Mesenchymal stem cell (in vitro differentiated cells and primary cell): ENCODE results near the gene CSNK1D.

Source experiments
- DNase-seq: peaks from one replicate; pipeline ENCODE4 v3.0.0-alpha.2; 2013
- H2AFZ ChIP-seq: one replicate; pipeline ENCODE4 v1.6.1; 2013; ENCODE audit warnings: low read depth, mild to moderate bottlenecking, control low read depth, inconsistent platforms, low read length, moderate library complexity
- H2AK5ac ChIP-seq: 2 replicates; pipeline ENCODE4 v1.6.1; 2013; ENCODE audit warnings: low read length, moderate library complexity, mild to moderate bottlenecking, inconsistent platforms; ENCODE audit not compliant: severe bottlenecking
- H2BK120ac ChIP-seq: one replicate; pipeline ENCODE4 v1.6.1; 2013; ENCODE audit warnings: low read depth, mild to moderate bottlenecking, inconsistent platforms, low read length, moderate library complexity
- H2BK12ac ChIP-seq, 2 experiments: one replicate each; pipeline ENCODE4 v1.6.1; 2013; ENCODE audit warnings: inconsistent platforms in 2 of 2, low read length in 2 of 2, mild to moderate bottlenecking in 2 of 2, moderate library complexity in 2 of 2, control low read depth in 1 of 2
- H2BK15ac ChIP-seq: one replicate; pipeline ENCODE4 v1.6.1; 2013; ENCODE audit warnings: mild to moderate bottlenecking, low read depth, inconsistent platforms; ENCODE audit not compliant: poor library complexity, severe bottlenecking
- H2BK5ac ChIP-seq: 2 replicates; pipeline ENCODE4 v1.6.1; 2013; ENCODE audit warnings: low read depth, mild to moderate bottlenecking, low read length, control low read depth, inconsistent platforms; ENCODE audit not compliant: poor library complexity, severe bottlenecking
- H3K14ac ChIP-seq, 2 experiments: one replicate each; pipeline ENCODE4 v1.6.1; 2013; ENCODE audit warnings: inconsistent platforms in 2 of 2, low read length in 2 of 2, control low read depth in 1 of 2, mild to moderate bottlenecking in 1 of 2, moderate library complexity in 1 of 2
- H3K18ac ChIP-seq, 2 experiments: one replicate each; pipeline ENCODE4 v1.6.1; 2013; ENCODE audit warnings: inconsistent platforms in 2 of 2, low read length in 2 of 2, control low read depth in 1 of 2, low read depth in 1 of 2, mild to moderate bottlenecking in 1 of 2
- H3K23ac ChIP-seq, 2 experiments: one replicate each; pipeline ENCODE4 v1.6.1; 2013; ENCODE audit warnings: inconsistent platforms in 2 of 2, low read length in 2 of 2, mild to moderate bottlenecking in 2 of 2, moderate library complexity in 2 of 2, control low read depth in 1 of 2
- H3K27ac ChIP-seq: 2 replicates; pipeline ENCODE4 v1.5.1; 2013; ENCODE audit warnings: mild to moderate bottlenecking, moderate library complexity, low read length, control low read depth, inconsistent platforms; ENCODE audit not compliant: poor library complexity, severe bottlenecking
- H3K27me3 ChIP-seq, 2 experiments: 2 replicates each; pipeline versions ENCODE4 v1.6.1 to v1.7.0; 2013; ENCODE audit warnings: low read length in 2 of 2, mild to moderate bottlenecking in 2 of 2, moderate library complexity in 2 of 2, control low read depth in 1 of 2, inconsistent platforms in 1 of 2; ENCODE audit not compliant: control insufficient read depth in 1 of 2, insufficient read depth in 1 of 2
- H3K36me3 ChIP-seq, 2 experiments: 2 replicates each; pipeline versions ENCODE4 v1.6.1 to v1.7.0; 2013; ENCODE audit warnings: low read length in 2 of 2, control low read depth in 1 of 2, inconsistent platforms in 1 of 2, low read depth in 1 of 2, mild to moderate bottlenecking in 1 of 2; ENCODE audit not compliant: insufficient read depth in 2 of 2, control insufficient read depth in 1 of 2
- H3K4ac ChIP-seq, 2 experiments: one replicate each; pipeline ENCODE4 v1.6.1; 2013; ENCODE audit warnings: inconsistent platforms in 2 of 2, low read length in 2 of 2, mild to moderate bottlenecking in 2 of 2, moderate library complexity in 2 of 2, control low read depth in 1 of 2, low read depth in 1 of 2
- H3K4me1 ChIP-seq: 2 replicates; pipeline ENCODE4 v1.6.1; 2013; ENCODE audit warnings: low read depth, low read length, control low read depth; ENCODE audit not compliant: control insufficient read depth, insufficient read depth
- H3K4me2 ChIP-seq: 2 replicates; pipeline ENCODE4 v1.6.1; 2013; ENCODE audit warnings: low read length, mild to moderate bottlenecking, inconsistent platforms; ENCODE audit not compliant: poor library complexity, severe bottlenecking
- H3K4me3 ChIP-seq, 2 experiments: 2 replicates each; pipeline versions ENCODE4 v1.5.1 to v1.7.0; 2013; ENCODE audit warnings: low read length in 2 of 2, mild to moderate bottlenecking in 2 of 2, control low read depth in 1 of 2, low read depth in 1 of 2; ENCODE audit not compliant: insufficient read depth in 1 of 2
- H3K79me1 ChIP-seq: replicated peaks from 2 replicates; pipeline ENCODE4 v1.6.1; 2013; ENCODE audit warnings: mild to moderate bottlenecking, control low read depth, low read length, inconsistent platforms; ENCODE audit not compliant: poor library complexity, severe bottlenecking
- H3K9ac ChIP-seq: 2 replicates; pipeline ENCODE4 v1.7.0; 2013; ENCODE audit warnings: mild to moderate bottlenecking, low read length, moderate library complexity
- H3K9me3 ChIP-seq: 2 replicates; pipeline ENCODE4 v1.7.0; 2013; ENCODE audit warnings: mild to moderate bottlenecking, low read length; ENCODE audit not compliant: control insufficient read depth
- H4K8ac ChIP-seq: one replicate; pipeline ENCODE4 v1.6.1; 2013; ENCODE audit warnings: inconsistent platforms, mild to moderate bottlenecking, low read length, moderate library complexity
- H4K91ac ChIP-seq: one replicate; pipeline ENCODE4 v1.6.1; 2013; ENCODE audit warnings: mild to moderate bottlenecking, low read length, inconsistent platforms
- WGBS: methylation state at CpG from one replicate; pipeline ENCODE4 v1.1.7; 2013; ENCODE audit warnings: mixed read lengths; 5-methylcytosine and 5-hydroxymethylcytosine counted together

CSNK1D gene

DNA sequence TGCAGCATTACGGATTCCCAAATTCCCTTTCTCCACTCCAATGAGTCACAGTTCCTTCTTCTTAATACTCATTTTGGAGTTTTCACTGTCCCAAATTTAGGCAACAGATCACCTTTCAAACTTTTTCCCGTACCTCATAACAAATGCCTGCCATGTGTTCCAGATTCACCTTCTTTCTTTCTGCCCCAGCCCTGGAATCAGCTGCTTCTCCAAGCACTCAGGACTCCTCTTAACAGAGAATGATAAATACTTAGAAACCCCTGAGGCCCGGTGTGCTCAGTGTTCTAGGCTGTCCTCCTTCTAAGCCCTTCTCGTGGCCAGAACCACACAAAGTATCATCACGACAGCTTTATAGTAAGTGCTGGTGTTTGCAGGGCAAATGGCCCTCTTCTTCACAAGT is 14.9 kb downstream of the CSNK1D start:
- H3K4me1 ChIP-seq: peaks cover 5% of the 10 kb centered on the region
- H3K14ac ChIP-seq: no peak overlapping the region
- H4K91ac ChIP-seq: no peak overlapping the region
- H3K27me3 ChIP-seq: no peaks in the 10 kb centered on the region
- peaks cover 69 to 83% of the 10 kb centered on the region in 2 experiments for H3K36me3 ChIP-seq
- H2BK120ac ChIP-seq: no peak overlapping the region
- H2AFZ ChIP-seq: no peak overlapping the region
- no peak overlapping the region for H3K4ac ChIP-seq
- H3K79me1 ChIP-seq: peaks cover 2% of the 10 kb centered on the region
- DNase-seq: no peak
- no peaks in the 10 kb centered on the region for H3K9me3 ChIP-seq
- 95% methylated on average over 5 of the region's 5 CpGs for WGBS
- no peak overlapping the region for H3K27ac ChIP-seq
- H3K9ac ChIP-seq: peak overlapping the region; percentile 4
- H3K23ac ChIP-seq: no peak overlapping the region
- no peak overlapping the region for H2BK15ac ChIP-seq
- no peak overlapping the region for H2AK5ac ChIP-seq
- no peak overlapping the region for H2BK12ac ChIP-seq
- H2BK5ac ChIP-seq: no peak overlapping the region
- no peak overlapping the region for H4K8ac ChIP-seq
- no peak overlapping the region for H3K18ac ChIP-seq
- H3K4me3 ChIP-seq: no peak overlapping the region
- H3K4me2 ChIP-seq: no peak overlapping the region

DNA sequence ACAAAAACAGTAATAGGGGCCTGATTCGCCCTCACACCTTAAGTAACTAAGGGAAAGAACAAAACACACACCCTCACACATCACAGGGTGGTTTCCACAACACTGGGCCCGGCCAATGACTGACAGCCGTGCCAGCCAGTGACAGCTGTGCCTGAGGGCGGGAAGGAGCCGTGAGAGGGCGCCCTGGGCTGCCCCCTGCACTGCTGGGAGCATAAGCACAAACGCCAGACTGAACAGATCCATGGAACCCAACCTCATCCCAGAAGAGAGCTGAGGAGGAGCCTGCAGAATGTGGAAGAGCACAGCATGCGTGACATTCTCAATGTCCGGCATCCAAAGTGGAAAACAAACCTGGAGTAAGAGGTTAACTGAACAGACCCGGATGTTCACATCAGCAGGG is 16.0 kb downstream of the CSNK1D start:
- Histone ChIP-seq H2AFZ (no peak overlapping the region), H3K9ac (peak overlapping the region; percentile 30), H2BK5ac (no peak overlapping the region), H4K91ac (no peak overlapping the region), H2BK15ac (no peak overlapping the region), H3K4ac (no peak overlapping the region), H3K4me3 (no peak overlapping the region), H3K14ac (no peak overlapping the region), H3K27me3 (no peaks in the 10 kb centered on the region), H3K79me1 (peaks cover 2% of the 10 kb centered on the region), H3K9me3 (no peaks in the 10 kb centered on the region), H3K27ac (no peak overlapping the region), H2AK5ac (no peak overlapping the region), H3K4me2 (no peak overlapping the region), H2BK120ac (no peak overlapping the region), H2BK12ac (peak overlapping the region in 1 of 2 experiments; percentile 11), H3K18ac (no peak overlapping the region), H4K8ac (no peak overlapping the region), H3K4me1 (peaks cover 5% of the 10 kb centered on the region), H3K36me3 (peaks cover 70 to 84% of the 10 kb centered on the region in 2 experiments), H3K23ac (no peak overlapping the region)
- no peak for DNase-seq
- 91% methylated on average over 10 of the region's 10 CpGs for WGBS

DNA sequence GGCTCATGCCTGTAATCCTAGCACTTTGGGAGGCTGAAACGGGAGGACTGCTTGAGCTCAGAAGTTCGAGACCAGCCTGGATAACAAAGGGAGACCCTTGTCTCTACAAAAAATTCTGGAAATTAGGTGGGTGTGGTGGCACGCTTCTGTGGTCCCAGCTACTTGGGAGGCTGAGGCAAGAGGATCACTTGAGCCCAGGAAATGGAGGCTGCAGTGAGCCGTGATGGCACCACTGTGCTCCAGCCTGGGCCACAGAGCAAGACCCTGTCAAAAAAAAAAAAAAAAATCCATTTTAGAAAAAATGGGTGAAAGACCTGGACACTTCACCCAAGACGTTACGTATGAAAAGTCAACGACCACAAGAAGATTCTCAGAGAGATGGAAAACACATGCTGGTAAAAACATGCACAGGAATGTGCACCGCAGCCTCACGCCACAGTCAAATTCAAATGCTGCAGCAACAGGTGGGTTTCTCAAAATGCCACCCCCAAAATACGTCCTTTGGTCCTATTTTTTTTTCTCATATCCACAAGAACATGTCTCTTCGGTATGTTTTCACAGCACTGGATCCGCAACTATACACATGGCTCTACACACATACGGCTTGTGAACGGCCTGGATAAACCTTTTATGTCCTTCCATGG is 17.1 kb downstream of the CSNK1D start:
- Histone ChIP-seq H3K79me1 (peaks cover 2% of the 10 kb centered on the region), H3K27ac (no peak overlapping the region), H4K91ac (no peak overlapping the region), H2BK120ac (no peak overlapping the region), H3K27me3 (no peaks in the 10 kb centered on the region), H2BK15ac (no peak overlapping the region), H2BK12ac (no peak overlapping the region), H3K14ac (no peak overlapping the region), H2AFZ (no peak overlapping the region), H3K4me3 (no peak overlapping the region), H2AK5ac (no peak overlapping the region), H3K4me2 (no peak overlapping the region), H4K8ac (no peak overlapping the region), H3K36me3 (peaks cover 70 to 84% of the 10 kb centered on the region in 2 experiments), H2BK5ac (no peak overlapping the region), H3K4ac (no peak overlapping the region), H3K23ac (no peak overlapping the region), H3K18ac (no peak overlapping the region), H3K9ac (no peak overlapping the region), H3K9me3 (no peaks in the 10 kb centered on the region), H3K4me1 (peaks cover 5% of the 10 kb centered on the region)
- DNase-seq: no peak
- 96% methylated on average over 13 of the region's 14 CpGs for WGBS

DNA sequence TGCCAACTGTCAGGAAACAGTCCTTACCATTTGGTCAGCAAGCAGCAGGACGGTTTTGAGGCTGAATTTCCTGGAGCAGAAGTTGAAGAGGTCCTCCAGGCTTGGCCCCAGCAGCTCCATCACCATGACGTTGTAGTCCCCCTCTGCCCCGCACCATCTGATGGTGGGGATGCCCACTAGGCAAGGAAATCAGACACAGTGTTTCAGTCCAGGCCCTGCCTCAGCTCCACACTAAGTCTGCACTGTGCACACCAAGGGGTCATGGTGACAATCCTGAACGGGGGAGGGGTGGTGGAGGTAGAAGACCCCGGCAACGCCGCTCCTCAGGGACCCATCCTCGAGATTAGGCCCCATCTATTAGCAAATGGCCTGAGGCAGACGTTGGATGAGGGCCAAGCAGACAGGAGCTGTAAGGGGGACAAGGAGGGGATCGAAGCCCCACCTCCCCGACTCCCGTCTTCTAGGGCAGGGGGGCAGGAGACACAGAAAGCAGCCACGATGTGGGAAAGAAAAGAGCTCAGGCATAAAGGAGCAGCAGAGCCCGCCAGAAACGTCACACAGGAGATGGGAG is 18.0 kb downstream of the CSNK1D start:
- WGBS: 96% methylated on average over 15 of the region's 15 CpGs
- no peaks in the 10 kb centered on the region for H3K27me3 ChIP-seq
- H3K4ac ChIP-seq: no peak overlapping the region
- H3K23ac ChIP-seq: no peak overlapping the region
- H3K4me3 ChIP-seq: no peak overlapping the region
- no peak overlapping the region for H3K27ac ChIP-seq
- H2BK12ac ChIP-seq: no peak overlapping the region
- no peak for DNase-seq
- H3K79me1 ChIP-seq: peaks cover 4% of the 10 kb centered on the region
- no peak overlapping the region for H2BK120ac ChIP-seq
- H2AK5ac ChIP-seq: no peak overlapping the region
- no peak overlapping the region for H4K91ac ChIP-seq
- peaks cover 71 to 84% of the 10 kb centered on the region in 2 experiments for H3K36me3 ChIP-seq
- H2BK5ac ChIP-seq: no peak overlapping the region
- no peak overlapping the region for H3K4me2 ChIP-seq
- H3K18ac ChIP-seq: no peak overlapping the region
- H4K8ac ChIP-seq: no peak overlapping the region
- H3K9ac ChIP-seq: no peak overlapping the region
- no peaks in the 10 kb centered on the region for H3K9me3 ChIP-seq
- no peak overlapping the region for H2AFZ ChIP-seq
- peaks cover 4% of the 10 kb centered on the region for H3K4me1 ChIP-seq
- H3K14ac ChIP-seq: no peak overlapping the region
- no peak overlapping the region for H2BK15ac ChIP-seq
